ENCODE results near the gene AGAP1. TPM values are rescaled to one million over a fixed set of nuclear protein-coding genes. Genes with fewer than 3 reads are reported as not detected.

The AGAP1 gene
- total RNA-seq, 1 experiment from 2014 or later, result 23.4 TPM

DNA sequence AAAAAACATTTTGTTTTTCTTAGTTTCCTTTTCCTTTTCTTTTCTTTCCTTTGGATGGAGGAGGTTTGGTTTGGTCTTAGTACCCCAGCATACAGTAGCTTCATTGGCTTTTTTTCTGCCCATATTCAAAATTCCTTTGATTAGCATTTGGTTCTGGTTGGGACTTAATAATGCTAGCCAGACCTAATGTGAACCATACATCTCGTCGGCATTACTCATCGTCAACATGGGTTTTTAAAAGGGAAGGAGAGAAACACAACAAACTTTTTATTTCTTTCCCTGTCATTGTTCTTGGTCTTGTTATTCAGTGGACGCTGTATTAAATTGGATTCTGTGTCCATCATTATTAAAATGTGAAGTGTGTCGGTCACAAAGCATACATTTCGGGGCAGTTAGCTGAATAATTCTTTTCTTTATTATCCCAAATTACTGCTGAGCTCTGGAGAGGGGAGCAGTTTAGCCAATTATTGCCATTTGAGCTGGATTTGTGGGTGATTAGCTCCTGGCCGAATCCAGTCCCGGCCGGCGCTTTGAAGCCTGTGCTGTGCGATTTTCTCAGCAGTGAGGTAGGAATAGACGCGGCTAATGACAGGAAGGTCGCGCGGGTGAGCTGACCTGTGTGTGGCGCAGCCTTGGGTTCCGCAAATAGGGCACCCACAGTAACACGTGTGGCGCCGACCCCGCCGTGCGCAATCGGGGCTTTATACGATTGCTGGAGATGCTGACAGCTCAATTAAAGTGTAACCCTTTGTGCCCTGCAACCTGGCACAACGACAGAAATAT is 371.1 kb downstream of the AGAP1 start:
- Histone ChIP-seq H3K9me3 (replicated peaks) (peaks cover 4% of the 10 kb centered on the region), H3K4me3 (no peak overlapping the region), H3K27me3 (replicated peaks) (no peaks in the 10 kb centered on the region), H3K36me3 (peaks cover 11% of the 10 kb centered on the region; the same call in 1 of the 2 replicates), H3K27ac (no peak overlapping the region), H3K4me1 (replicated peaks) (peaks cover 3% of the 10 kb centered on the region; the same call in 1 of the 2 replicates)
- no peak for DNase-seq (ENCODE audit: low read depth in 1 of 2, low spot score in 2 of 2)

GRCh38 chr2:235866373-235866772 is 372.5 kb downstream of the AGAP1 start:
- DNase-seq (ENCODE audit: low read depth in 1 of 2, low spot score in 2 of 2), result no peak
- H3K4me1 ChIP-seq (replicated peaks), result no peaks in the 10 kb centered on the region
- H3K27me3 ChIP-seq (replicated peaks), result no peaks in the 10 kb centered on the region
- H3K9me3 ChIP-seq (replicated peaks), result peaks cover 12% of the 10 kb centered on the region
- no peak overlapping the region for H3K27ac ChIP-seq
- peaks cover 4% of the 10 kb centered on the region; the same call in 1 of the 2 replicates for H3K36me3 ChIP-seq
- no peak overlapping the region for H3K4me3 ChIP-seq

- Histone ChIP-seq H3K36me3 (0 out of 2 replicates have a peak, but pooled peaks cover 3% of the 10 kb centered on the region), H3K4me1 (replicated peaks) (no peaks in the 10 kb centered on the region), H3K27me3 (replicated peaks) (no peaks in the 10 kb centered on the region), H3K27ac (no peak overlapping the region), H3K9me3 (replicated peaks) (peaks cover 12% of the 10 kb centered on the region), H3K4me3 (no peak overlapping the region)
- DNase-seq (ENCODE audit: low read depth in 1 of 2, low spot score in 2 of 2), result no peak
These were observed 374.4 kb downstream of the AGAP1 start for GRCh38 chr2:235868224-235868623.

- no peak overlapping the region for H3K4me3 ChIP-seq
- H3K27ac ChIP-seq, result no peak overlapping the region
- 0 out of 2 replicates have a peak, but pooled peaks cover 3% of the 10 kb centered on the region for H3K36me3 ChIP-seq
- DNase-seq (ENCODE audit: low read depth in 1 of 2, low spot score in 2 of 2), result no peak
- no peaks in the 10 kb centered on the region for H3K4me1 ChIP-seq (replicated peaks)
- peaks cover 12% of the 10 kb centered on the region for H3K9me3 ChIP-seq (replicated peaks)
- H3K27me3 ChIP-seq (replicated peaks), result no peaks in the 10 kb centered on the region
These were observed 374.8 kb downstream of the AGAP1 start for GRCh38 chr2:235868645-235869044.

DNA sequence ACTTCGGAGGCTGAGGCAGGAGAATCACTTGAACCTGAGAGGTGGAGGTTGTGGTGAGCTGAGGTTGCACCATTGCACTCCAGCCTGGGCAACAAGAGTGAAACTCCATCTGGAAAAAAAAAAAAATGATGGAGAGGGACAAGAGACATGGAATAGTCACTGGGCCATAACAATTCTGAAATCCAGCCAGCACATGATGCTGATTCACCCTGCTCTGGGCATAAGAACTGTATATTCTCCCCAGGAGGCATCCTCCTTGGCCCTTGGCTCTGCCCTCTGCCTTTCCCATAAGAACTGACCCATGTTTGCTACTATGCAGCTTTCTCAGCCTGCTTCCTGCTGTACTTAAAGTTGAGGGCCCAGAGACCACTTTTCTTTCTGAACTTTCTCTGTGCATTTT is 376.7 kb downstream of the AGAP1 start:
- DNase-seq (ENCODE audit: low read depth in 1 of 2, low spot score in 2 of 2), result no peak
- Histone ChIP-seq H3K4me1 (replicated peaks) (no peaks in the 10 kb centered on the region), H3K27ac (no peak overlapping the region), H3K4me3 (no peak overlapping the region), H3K9me3 (replicated peaks) (peaks cover 12% of the 10 kb centered on the region), H3K27me3 (replicated peaks) (no peaks in the 10 kb centered on the region), H3K36me3 (0 out of 2 replicates have a peak, but pooled peaks cover 3% of the 10 kb centered on the region)

- no peak for DNase-seq (ENCODE audit: low read depth in 1 of 2, low spot score in 2 of 2)
- no peaks in the 10 kb centered on the region for H3K36me3 ChIP-seq
- no peaks in the 10 kb centered on the region for H3K4me1 ChIP-seq (replicated peaks)
- H3K27me3 ChIP-seq (replicated peaks), result no peaks in the 10 kb centered on the region
- H3K9me3 ChIP-seq (replicated peaks), result no peaks in the 10 kb centered on the region; the same call in 1 of the 2 replicates
- no peak overlapping the region for H3K27ac ChIP-seq
- no peak overlapping the region for H3K4me3 ChIP-seq
These were observed 382.3 kb downstream of the AGAP1 start for GRCh38 chr2:235876099-235876679.

- DNase-seq (ENCODE audit: low read depth in 1 of 2, low spot score in 2 of 2), result no peak
- no peaks in the 10 kb centered on the region for H3K4me1 ChIP-seq (replicated peaks)
- H3K36me3 ChIP-seq, result no peaks in the 10 kb centered on the region
- H3K27ac ChIP-seq, result no peak overlapping the region
- H3K27me3 ChIP-seq (replicated peaks), result no peaks in the 10 kb centered on the region
- no peak overlapping the region for H3K4me3 ChIP-seq
- no peaks in the 10 kb centered on the region; the same call in 1 of the 2 replicates for H3K9me3 ChIP-seq (replicated peaks)
These were observed 383.5 kb downstream of the AGAP1 start for GRCh38 chr2:235877275-235877802.

- H3K4me1 ChIP-seq (replicated peaks), result 0 out of 2 replicates have a peak, but pooled peaks cover 4% of the 10 kb centered on the region
- H3K4me3 ChIP-seq, result no peak overlapping the region
- H3K9me3 ChIP-seq (replicated peaks), result no peaks in the 10 kb centered on the region; the same call in 1 of the 2 replicates
- no peaks in the 10 kb centered on the region for H3K36me3 ChIP-seq
- no peak overlapping the region for H3K27ac ChIP-seq
- H3K27me3 ChIP-seq (replicated peaks), result no peaks in the 10 kb centered on the region
- DNase-seq (ENCODE audit: low read depth in 1 of 2, low spot score in 2 of 2), result no peak
These were observed 385.3 kb downstream of the AGAP1 start for GRCh38 chr2:235879116-235879515.

- H3K9me3 ChIP-seq (replicated peaks), result no peaks in the 10 kb centered on the region
- no peak for DNase-seq (ENCODE audit: low read depth in 1 of 2, low spot score in 2 of 2)
- peaks cover 21% of the 10 kb centered on the region for H3K36me3 ChIP-seq
- no peak overlapping the region for H3K27ac ChIP-seq
- H3K4me1 ChIP-seq (replicated peaks), result 0 out of 2 replicates have a peak, but pooled peaks cover 4% of the 10 kb centered on the region
- H3K27me3 ChIP-seq (replicated peaks), result no peaks in the 10 kb centered on the region
- H3K4me3 ChIP-seq, result no peak overlapping the region
These were observed 389.8 kb downstream of the AGAP1 start for GRCh38 chr2:235883675-235884074.

- Histone ChIP-seq H3K4me1 (replicated peaks) (no peaks in the 10 kb centered on the region), H3K4me3 (no peak overlapping the region)
These were observed 395.4 kb downstream of the AGAP1 start for GRCh38 chr2:235889302-235889630.

DNA sequence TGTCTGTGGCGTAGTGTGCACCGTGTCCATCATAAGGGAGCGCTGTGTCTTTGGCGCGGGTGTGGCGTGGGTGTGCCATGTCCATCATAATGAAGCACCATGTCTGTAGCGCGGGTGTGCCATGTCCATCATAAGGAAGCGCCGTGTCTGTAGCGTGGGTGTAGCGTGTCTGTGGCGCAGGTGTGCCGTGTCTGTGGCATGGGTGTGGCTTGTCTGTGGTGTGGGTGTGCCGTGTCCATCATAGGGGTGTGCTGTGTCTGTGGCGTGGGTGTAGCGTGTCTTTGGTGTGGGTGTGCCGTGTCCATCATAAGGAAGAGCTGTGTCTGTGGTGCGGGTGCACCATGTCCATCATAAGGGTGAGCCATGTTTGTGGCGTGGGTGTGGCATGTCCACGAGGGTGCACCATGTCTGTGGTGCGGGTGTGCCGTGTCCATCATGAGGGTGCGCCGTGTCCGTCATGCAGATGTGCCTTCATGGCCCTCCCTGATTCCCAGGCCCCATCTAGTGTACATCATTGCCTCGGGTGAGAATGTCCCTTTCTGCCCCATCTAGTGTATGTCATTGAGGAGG is 399.4 kb downstream of the AGAP1 start:
- Histone ChIP-seq H3K4me1 (replicated peaks) (no peaks in the 10 kb centered on the region), H3K9me3 (replicated peaks) (no peaks in the 10 kb centered on the region), H3K36me3 (peaks cover 32% of the 10 kb centered on the region), H3K4me3 (no peak overlapping the region), H3K27ac (no peak overlapping the region), H3K27me3 (replicated peaks) (no peaks in the 10 kb centered on the region)
- no peak for DNase-seq (ENCODE audit: low read depth in 1 of 2, low spot score in 2 of 2)

More at GRCh38 chr2:235889302-235889630, 395.4 kb downstream of the AGAP1 start:
- no peak for DNase-seq (ENCODE audit: low read depth in 1 of 2, low spot score in 2 of 2)
- H3K9me3 ChIP-seq (replicated peaks), result no peaks in the 10 kb centered on the region
- peaks cover 38% of the 10 kb centered on the region for H3K36me3 ChIP-seq
- no peak overlapping the region for H3K27ac ChIP-seq
- H3K27me3 ChIP-seq (replicated peaks), result no peaks in the 10 kb centered on the region

- no peaks in the 10 kb centered on the region for H3K4me1 ChIP-seq (replicated peaks)
- no peaks in the 10 kb centered on the region for H3K9me3 ChIP-seq (replicated peaks)
- no peaks in the 10 kb centered on the region for H3K27me3 ChIP-seq (replicated peaks)
- H3K4me3 ChIP-seq, result no peak overlapping the region
- H3K36me3 ChIP-seq, result peaks cover 32% of the 10 kb centered on the region
- no peak overlapping the region for H3K27ac ChIP-seq
- DNase-seq (ENCODE audit: low read depth in 1 of 2, low spot score in 2 of 2), result no peak
These were observed 401.0 kb downstream of the AGAP1 start for GRCh38 chr2:235894839-235895238.

GRCh38 chr2:235896061-235896460 is 402.2 kb downstream of the AGAP1 start:
- DNase-seq (ENCODE audit: low read depth in 1 of 2, low spot score in 2 of 2), result no peak
- peaks cover 8% of the 10 kb centered on the region for H3K4me1 ChIP-seq (replicated peaks)
- H3K27ac ChIP-seq, result no peak overlapping the region
- peaks cover 32% of the 10 kb centered on the region for H3K36me3 ChIP-seq
- no peak overlapping the region for H3K4me3 ChIP-seq
- H3K27me3 ChIP-seq (replicated peaks), result no peaks in the 10 kb centered on the region
- H3K9me3 ChIP-seq (replicated peaks), result no peaks in the 10 kb centered on the region

GRCh38 chr2:235897992-235898391 is 404.1 kb downstream of the AGAP1 start:
- Histone ChIP-seq H3K27ac (no peak overlapping the region), H3K27me3 (replicated peaks) (no peaks in the 10 kb centered on the region), H3K4me1 (replicated peaks) (peaks cover 12% of the 10 kb centered on the region), H3K36me3 (peaks cover 28% of the 10 kb centered on the region), H3K9me3 (replicated peaks) (no peaks in the 10 kb centered on the region), H3K4me3 (no peak overlapping the region)
- DNase-seq (ENCODE audit: low read depth in 1 of 2, low spot score in 2 of 2), result no peak
